A549 (cell line): ENCODE measurements around the gene STING1.

Source experiments
- CTCF ChIP-seq: fragments of >200 bp; sonication (Bioruptor Twin); formaldehyde crosslinking; IDR thresholded peaks from 3 replicates; pipeline ENCODE4 v1.5.1; 2016
- POLR2AphosphoS2 ChIP-seq: conservative IDR thresholded peaks from 2 replicates; pipeline ENCODE4 v1.6.1; 2012; ENCODE audit warnings: low read length, improper control_type of control experiment, inconsistent platforms

GRCh38 chr5:139470821-139471300 lies 11.7 kb downstream of the STING1 start, which contains the start of gene SMIM33:
- TF ChIP-seq POLR2AphosphoS2 (no peak), CTCF (no peak)
